GM12872 (cell line): ENCODE data around the gene CSTA.

ENCODE experiments used
- TF ChIP-seq, protein P1 (sequence below): IDR thresholded peaks from 3 replicates; pipeline ENCODE4 v1.5.1; 2011; ENCODE audit warnings: low read depth, mild to moderate bottlenecking, low read length, moderate library complexity; ENCODE audit not compliant: insufficient read depth

The CSTA gene

GRCh38 chr3:122324871-122325323, at the start of gene CSTA:
CSTA (plus strand) TSS chr3:122325248; CDS start chr3:122325293, 45 bp downstream.
- TF ChIP-seq, protein P1, sequence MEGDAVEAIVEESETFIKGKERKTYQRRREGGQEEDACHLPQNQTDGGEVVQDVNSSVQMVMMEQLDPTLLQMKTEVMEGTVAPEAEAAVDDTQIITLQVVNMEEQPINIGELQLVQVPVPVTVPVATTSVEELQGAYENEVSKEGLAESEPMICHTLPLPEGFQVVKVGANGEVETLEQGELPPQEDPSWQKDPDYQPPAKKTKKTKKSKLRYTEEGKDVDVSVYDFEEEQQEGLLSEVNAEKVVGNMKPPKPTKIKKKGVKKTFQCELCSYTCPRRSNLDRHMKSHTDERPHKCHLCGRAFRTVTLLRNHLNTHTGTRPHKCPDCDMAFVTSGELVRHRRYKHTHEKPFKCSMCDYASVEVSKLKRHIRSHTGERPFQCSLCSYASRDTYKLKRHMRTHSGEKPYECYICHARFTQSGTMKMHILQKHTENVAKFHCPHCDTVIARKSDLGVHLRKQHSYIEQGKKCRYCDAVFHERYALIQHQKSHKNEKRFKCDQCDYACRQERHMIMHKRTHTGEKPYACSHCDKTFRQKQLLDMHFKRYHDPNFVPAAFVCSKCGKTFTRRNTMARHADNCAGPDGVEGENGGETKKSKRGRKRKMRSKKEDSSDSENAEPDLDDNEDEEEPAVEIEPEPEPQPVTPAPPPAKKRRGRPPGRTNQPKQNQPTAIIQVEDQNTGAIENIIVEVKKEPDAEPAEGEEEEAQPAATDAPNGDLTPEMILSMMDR, result no peak

GRCh38 chr3:122281891-122282290, 43.2 kb upstream of the CSTA start:
- TF ChIP-seq, protein P1, result no peak

DNA sequence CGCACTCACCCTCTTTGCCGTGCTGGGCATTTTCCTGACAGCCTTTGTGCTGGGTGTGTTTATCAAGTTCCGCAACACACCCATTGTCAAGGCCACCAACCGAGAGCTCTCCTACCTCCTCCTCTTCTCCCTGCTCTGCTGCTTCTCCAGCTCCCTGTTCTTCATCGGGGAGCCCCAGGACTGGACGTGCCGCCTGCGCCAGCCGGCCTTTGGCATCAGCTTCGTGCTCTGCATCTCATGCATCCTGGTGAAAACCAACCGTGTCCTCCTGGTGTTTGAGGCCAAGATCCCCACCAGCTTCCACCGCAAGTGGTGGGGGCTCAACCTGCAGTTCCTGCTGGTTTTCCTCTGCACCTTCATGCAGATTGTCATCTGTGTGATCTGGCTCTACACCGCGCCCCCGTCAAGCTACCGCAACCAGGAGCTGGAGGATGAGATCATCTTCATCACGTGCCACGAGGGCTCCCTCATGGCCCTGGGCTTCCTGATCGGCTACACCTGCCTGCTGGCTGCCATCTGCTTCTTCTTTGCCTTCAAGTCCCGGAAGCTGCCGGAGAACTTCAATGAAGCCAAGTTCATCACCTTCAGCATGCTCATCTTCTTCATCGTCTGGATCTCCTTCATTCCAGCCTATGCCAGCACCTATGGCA, 41.1 kb upstream of the CSTA start:
- TF ChIP-seq, protein P1, result no peak

DNA sequence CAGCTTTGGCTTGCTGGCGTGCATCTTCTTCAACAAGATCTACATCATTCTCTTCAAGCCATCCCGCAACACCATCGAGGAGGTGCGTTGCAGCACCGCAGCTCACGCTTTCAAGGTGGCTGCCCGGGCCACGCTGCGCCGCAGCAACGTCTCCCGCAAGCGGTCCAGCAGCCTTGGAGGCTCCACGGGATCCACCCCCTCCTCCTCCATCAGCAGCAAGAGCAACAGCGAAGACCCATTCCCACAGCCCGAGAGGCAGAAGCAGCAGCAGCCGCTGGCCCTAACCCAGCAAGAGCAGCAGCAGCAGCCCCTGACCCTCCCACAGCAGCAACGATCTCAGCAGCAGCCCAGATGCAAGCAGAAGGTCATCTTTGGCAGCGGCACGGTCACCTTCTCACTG, 40.6 kb upstream of the CSTA start:
- TF ChIP-seq, protein P1, result no peak

- TF ChIP-seq, protein P1, result no peak
These were observed 30.7 kb upstream of the CSTA start for GRCh38 chr3:122294359-122294758.

GRCh38 chr3:122295266-122296062, 29.6 kb upstream of the CSTA start:
- TF ChIP-seq, protein P1, result no peak

DNA sequence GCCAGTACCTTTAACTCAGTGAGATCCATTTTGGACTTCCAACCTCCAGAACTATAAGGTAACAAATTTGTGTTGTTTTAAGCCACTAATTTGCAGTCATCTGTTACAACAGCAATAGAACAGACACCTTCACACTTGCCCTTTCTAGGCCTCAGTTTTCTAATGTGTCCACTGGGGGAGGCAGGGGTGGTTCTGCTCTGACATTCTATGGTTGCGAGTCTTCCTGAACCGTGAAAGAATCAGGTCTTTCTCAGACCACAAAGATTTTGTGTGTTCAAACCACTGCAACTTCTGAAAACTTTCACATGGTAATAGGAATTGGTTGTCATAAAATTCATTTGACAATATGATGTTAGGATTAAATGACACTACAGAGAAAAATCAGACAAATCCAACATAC, 26.8 kb upstream of the CSTA start:
- TF ChIP-seq, protein P1, result peak; percentile 45
